SK-N-MC (cell line): ENCODE data around the gene DCLK2.

Experiments
- DNase-seq: peaks from one replicate; pipeline ENCODE4 v3.0.0-alpha.2; 2011; ENCODE audit warnings: low read depth, low spot score
- H3K27ac ChIP-seq: fragments of 200-600 bp; sonication (generic); 2 replicates; pipeline ENCODE4 v1.5.1; 2016; ENCODE audit warnings: mixed run types
- H3K36me3 ChIP-seq: fragments of 200-600 bp; sonication (generic); 2 replicates; pipeline ENCODE4 v1.6.1; 2017; ENCODE audit warnings: antibody characterized with exemption, low read length, mixed read lengths; ENCODE audit not compliant: insufficient read depth
- H3K4me3 ChIP-seq: fragments of 200-600 bp; sonication (generic); 2 replicates; pipeline ENCODE4 v1.5.1; 2016
- H3K9ac ChIP-seq: fragments of 200-600 bp; sonication (generic); 2 replicates; pipeline ENCODE4 v1.8.0; 2017; ENCODE audit warnings: mixed run types, mixed read lengths; ENCODE audit not compliant: insufficient read length
- H3K9me3 ChIP-seq: fragments of 200-600 bp; sonication (generic); 2 replicates; pipeline ENCODE4 v1.6.1; 2017; ENCODE audit warnings: low read depth, mild to moderate bottlenecking, antibody characterized with exemption, low read length, moderate library complexity, mixed read lengths
- EZH2 ChIP-seq: fragments of 200-600 bp; sonication (generic); IDR thresholded peaks from one replicate; pipeline ENCODE4 v1.6.1; 2017; ENCODE audit warnings: antibody characterized with exemption
- FOXP2 ChIP-seq: optimal IDR thresholded peaks from 2 replicates; pipeline ENCODE3; 2011; ENCODE audit warnings: mild to moderate bottlenecking, moderate library complexity; ENCODE audit not compliant: insufficient read depth; ENCODE audit errors: extremely low read length, control extremely low read depth
- POLR2AphosphoS5 ChIP-seq: IDR thresholded peaks from 2 replicates; pipeline ENCODE4 v1.6.1; 2012; ENCODE audit warnings: mild to moderate bottlenecking, low read depth, low read length, borderline replicate concordance

Gene DCLK2

GRCh38 chr4:150297861-150298474, 219.7 kb downstream of the DCLK2 start:
- no peak overlapping the region for H3K27ac ChIP-seq
- H3K9ac ChIP-seq, result no peak overlapping the region
- no peaks in the 10 kb centered on the region for H3K9me3 ChIP-seq
- no peak overlapping the region for H3K4me3 ChIP-seq
- TF ChIP-seq POLR2AphosphoS5 (no peak), FOXP2 (no peak), EZH2 (no peak)
- no peaks in the 10 kb centered on the region for H3K36me3 ChIP-seq
- peak; percentile 66 for DNase-seq

GRCh38 chr4:150299816-150300215, 221.6 kb downstream of the DCLK2 start:
- DNase-seq, result no peak
- H3K9me3 ChIP-seq, result no peaks in the 10 kb centered on the region
- H3K9ac ChIP-seq, result no peak overlapping the region
- no peak for TF ChIP-seq FOXP2
- TF ChIP-seq EZH2, result no peak
- no peak for TF ChIP-seq POLR2AphosphoS5
- H3K27ac ChIP-seq, result no peak overlapping the region
- no peaks in the 10 kb centered on the region for H3K36me3 ChIP-seq
- H3K4me3 ChIP-seq, result no peak overlapping the region

- no peak for DNase-seq
- Histone ChIP-seq H3K9me3 (no peaks in the 10 kb centered on the region), H3K27ac (no peak overlapping the region), H3K36me3 (no peaks in the 10 kb centered on the region), H3K9ac (no peak overlapping the region), H3K4me3 (no peak overlapping the region)
- TF ChIP-seq POLR2AphosphoS5 (no peak), FOXP2 (no peak), EZH2 (no peak)
These were observed 224.3 kb downstream of the DCLK2 start for GRCh38 chr4:150302553-150302952.

- H3K9ac ChIP-seq, result no peak overlapping the region
- H3K27ac ChIP-seq, result peak overlapping the region; percentile 72
- no peak; the same call in 1 of the 2 replicates for TF ChIP-seq POLR2AphosphoS5
- TF ChIP-seq FOXP2, result no peak
- TF ChIP-seq EZH2, result no peak
- DNase-seq, result peak; percentile 53
- peak overlapping the region; percentile 44 for H3K4me3 ChIP-seq
- no peaks in the 10 kb centered on the region for H3K36me3 ChIP-seq
- H3K9me3 ChIP-seq, result no peaks in the 10 kb centered on the region
These were observed 227.8 kb downstream of the DCLK2 start for GRCh38 chr4:150305995-150306394.

- no peaks in the 10 kb centered on the region for H3K9me3 ChIP-seq
- peak overlapping the region; percentile 72 for H3K27ac ChIP-seq
- no peak overlapping the region for H3K4me3 ChIP-seq
- no peak overlapping the region for H3K9ac ChIP-seq
- TF ChIP-seq EZH2 (no peak), FOXP2 (no peak), POLR2AphosphoS5 (no peak)
- H3K36me3 ChIP-seq, result no peaks in the 10 kb centered on the region
- no peak for DNase-seq
These were observed 228.5 kb downstream of the DCLK2 start for GRCh38 chr4:150306719-150307118.
